Mammary epithelial cell (primary cell): ENCODE measurements around the gene PPIE.

Experiments
- CTCF ChIP-seq, 2 donors: IDR thresholded peaks in 1 of 2; conservative IDR thresholded peaks in 1 of 2; 2 replicates each; pipeline ENCODE4 v1.5.1; 2011 to 2012; ENCODE audit warnings: inconsistent platforms in 2 of 2, low read length in 2 of 2, mild to moderate bottlenecking in 2 of 2, control low read depth in 1 of 2, low read depth in 1 of 2; ENCODE audit not compliant: insufficient read depth in 1 of 2; ENCODE audit errors: extremely low read depth in 1 of 2
- EZH2 ChIP-seq: IDR thresholded peaks from 2 replicates; pipeline ENCODE4 v1.6.1; 2012; ENCODE audit warnings: low read length, inconsistent platforms, borderline replicate concordance

- TF ChIP-seq EZH2 (no peak), CTCF (conservative IDR thresholded peaks at IDR 0.05 in 1 of 2, IDR thresholded peaks at IDR 0.05 in 1 of 2; ENCODE audit: extremely low read depth in 1 of 2, insufficient read depth in 1 of 2, low read depth in 1 of 2, low read length in 2 of 2) (no peak)
Observed at GRCh38 chr1:39759436-39759726, 20.7 kb downstream of the PPIE start.
